SK-N-SH (cell line): ENCODE measurements around the gene SRMS. TPM values are rescaled to one million over a fixed set of nuclear protein-coding genes. Genes with fewer than 3 reads are reported as not detected.

Source experiments
- CTCF ChIA-PET: fragments of 300-600, 350-600 bp; formaldehyde crosslinking; extraction: SDS; loops from one replicate; lab custom pipeline; 2021; lab: Yijun Ruan, JAX
- POLR2A ChIA-PET: fragments of 350-600 bp; sonication (Branson Sonifier 250); formaldehyde crosslinking; extraction: SDS; loops from one replicate; lab custom pipeline; 2020; ENCODE audit warnings: antibody characterized with exemption, inconsistent platforms; lab: Yijun Ruan, JAX
- DNase-seq: peaks from one replicate; pipeline ENCODE4 v3.0.0; 2012
- H2AFZ ChIP-seq: fragments of 200-600 bp; sonication (generic); 2 replicates; pipeline ENCODE4 v1.8.1; 2016; ENCODE audit warnings: antibody characterized with exemption, mild to moderate bottlenecking, low read depth
- H3F3A ChIP-seq: fragments of 200-600 bp; sonication (generic); replicated peaks from 2 replicates; pipeline ENCODE3; 2016; ENCODE audit warnings: antibody characterized with exemption, mild to moderate bottlenecking; ENCODE audit not compliant: insufficient read depth
- H3K27ac ChIP-seq, 2 experiments: fragments of 200-500 bp in 1 of 2; fragments of 200-600 bp in 1 of 2; sonication (Bioruptor generic) in 1 of 2; sonication (generic), shearing (Covaris generic) in 1 of 2; 2 replicates each; pipeline versions ENCODE4 v1.5.1 to v1.6.1; 2014 to 2016; ENCODE audit warnings: low read depth in 2 of 2, inconsistent platforms in 1 of 2, low read length in 1 of 2, mild to moderate bottlenecking in 1 of 2, mixed read lengths in 1 of 2
- H3K27me3 ChIP-seq: fragments of 200-600 bp; sonication (generic), shearing (Covaris generic); 2 replicates; pipeline ENCODE4 v1.6.1; 2016; ENCODE audit warnings: mixed run types; ENCODE audit not compliant: insufficient read depth
- H3K36me3 ChIP-seq, 2 experiments: fragments of 200-500 bp in 1 of 2; fragments of 200-600 bp in 1 of 2; sonication (Bioruptor generic) in 1 of 2; sonication (generic) in 1 of 2; replicated peaks in 1 of 2; 2 replicates each; pipeline versions ENCODE3 to v1.5.1; 2014 to 2016; ENCODE audit warnings: low read length in 1 of 2, mild to moderate bottlenecking in 1 of 2; ENCODE audit not compliant: insufficient read depth in 2 of 2, control insufficient read depth in 1 of 2
- H3K4me1 ChIP-seq, 2 experiments: fragments of 200-500 bp in 1 of 2; fragments of 200-600 bp in 1 of 2; sonication (Bioruptor generic) in 1 of 2; sonication (generic), shearing (Covaris generic) in 1 of 2; 2 replicates each; pipeline versions ENCODE4 v1.5.1 to v1.6.1; 2014 to 2016; ENCODE audit warnings: low read depth in 1 of 2, low read length in 1 of 2, mixed run types in 1 of 2; ENCODE audit not compliant: insufficient read depth in 2 of 2, control insufficient read depth in 1 of 2
- H3K4me2 ChIP-seq: fragments of 200-600 bp; sonication (generic), shearing (Covaris generic); 2 replicates; pipeline ENCODE4 v1.6.1; 2017; ENCODE audit warnings: mixed run types
- H3K4me3 ChIP-seq, 2 experiments: fragments of 200-500 bp in 1 of 2; fragments of 200-600 bp in 1 of 2; sonication (Bioruptor generic) in 1 of 2; sonication (generic), shearing (Covaris generic) in 1 of 2; 2 replicates each; pipeline versions ENCODE4 v1.5.1 to v1.8.1; 2014 to 2016; ENCODE audit warnings: low read depth in 2 of 2, inconsistent platforms in 1 of 2, low read length in 1 of 2, mild to moderate bottlenecking in 1 of 2, mixed read lengths in 1 of 2, moderate library complexity in 1 of 2
- H3K79me2 ChIP-seq: fragments of 200-600 bp; sonication (generic); 2 replicates; pipeline ENCODE4 v1.8.1; 2017; ENCODE audit warnings: mild to moderate bottlenecking; ENCODE audit not compliant: insufficient read depth
- H3K9ac ChIP-seq: fragments of 200-600 bp; sonication (generic); 2 replicates; pipeline ENCODE4 v1.6.1; 2017; ENCODE audit warnings: mixed run types
- H3K9me2 ChIP-seq: fragments of 200-600 bp; sonication (generic); 2 replicates; pipeline ENCODE4 v1.6.1; 2017; ENCODE audit warnings: mixed run types
- H3K9me3 ChIP-seq: fragments of 200-600 bp; sonication (generic); 2 replicates; pipeline ENCODE4 v1.6.1; 2017; ENCODE audit warnings: mixed run types, mild to moderate bottlenecking, moderate library complexity
- H4K20me1 ChIP-seq: fragments of 200-600 bp; sonication (generic); 2 replicates; pipeline ENCODE4 v1.6.1; 2017; ENCODE audit warnings: mild to moderate bottlenecking, mixed run types; ENCODE audit not compliant: insufficient read depth
- FOSL2 ChIP-seq: IDR thresholded peaks from 2 replicates; pipeline ENCODE4 v1.4.0; 2012; ENCODE audit warnings: low read depth, mild to moderate bottlenecking, moderate library complexity, borderline replicate concordance
- FOXJ3 ChIP-seq: sonication (generic); formaldehyde crosslinking; IDR thresholded peaks from 2 replicates; pipeline ENCODE4 v1.5.1; 2020; ENCODE audit warnings: mild to moderate bottlenecking, missing genetic modification reagents
- GABPA ChIP-seq: IDR thresholded peaks from 2 replicates; pipeline ENCODE4 v1.4.0; 2012; ENCODE audit warnings: low read depth, mild to moderate bottlenecking
- JUND ChIP-seq: IDR thresholded peaks from 2 replicates; pipeline ENCODE4 v1.4.0; 2012
- MAX ChIP-seq: IDR thresholded peaks from 2 replicates; pipeline ENCODE4 v1.4.0; 2012; ENCODE audit warnings: low read depth
- NFIC ChIP-seq: IDR thresholded peaks from 2 replicates; pipeline ENCODE4 v1.4.0; 2012; ENCODE audit warnings: borderline replicate concordance
- POLR2AphosphoS5 ChIP-seq: IDR thresholded peaks from 2 replicates; pipeline ENCODE4 v1.6.1; 2012; ENCODE audit warnings: low read depth, low read length
- RAD21 ChIP-seq: IDR thresholded peaks from 2 replicates; pipeline ENCODE4 v1.6.1; 2012; ENCODE audit warnings: mild to moderate bottlenecking, low read length
- RCOR1 ChIP-seq: fragments of 150-350 bp; IDR thresholded peaks from 2 replicates; pipeline ENCODE4 v1.6.1; 2017; ENCODE audit warnings: antibody characterized with exemption, low read length
- REST ChIP-seq: IDR thresholded peaks from 2 replicates; pipeline ENCODE4 v1.6.1; 2012; ENCODE audit warnings: mild to moderate bottlenecking, low read depth, low read length, moderate library complexity
- RXRA ChIP-seq: IDR thresholded peaks from 2 replicates; pipeline ENCODE4 v1.4.0; 2012; ENCODE audit warnings: low read depth, mild to moderate bottlenecking, borderline replicate concordance
- TAF1 ChIP-seq: IDR thresholded peaks from 2 replicates; pipeline ENCODE4 v1.6.1; 2012; ENCODE audit warnings: low read depth, mild to moderate bottlenecking, low read length, moderate library complexity, borderline replicate concordance
- USF1 ChIP-seq: IDR thresholded peaks from 2 replicates; pipeline ENCODE4 v1.4.0; 2012; ENCODE audit warnings: low read depth, borderline replicate concordance
- USF2 ChIP-seq: fragments of 150-350 bp; IDR thresholded peaks from 2 replicates; pipeline ENCODE4 v1.6.1; 2017; ENCODE audit warnings: antibody characterized with exemption, low read length, low read depth, borderline replicate concordance
- YY1 ChIP-seq: IDR thresholded peaks from 2 replicates; pipeline ENCODE4 v1.4.0; 2012; ENCODE audit warnings: low read depth, mild to moderate bottlenecking
- ZBTB33 ChIP-seq: IDR thresholded peaks from 2 replicates; pipeline ENCODE4 v1.4.0; 2012; ENCODE audit warnings: low read depth, borderline replicate concordance
- WGBS: methylation state at CpG from one replicate; pipeline ENCODE4 v1.1.6; 2017; ENCODE audit warnings: low lambda C conversion rate; 5-methylcytosine and 5-hydroxymethylcytosine counted together
- polyA plus RNA-seq, 3 experiments: library from polyadenylated mRNA; depleted of rRNA; stranded (reverse); fragments of >200 nt; gene quantifications; 2 replicates each; pipeline ENCODE4 v1.2.3, GENCODE V29; 2012

Gene SRMS
- polyA plus RNA-seq, 1 of the 3 experiments (the other 2 are of a cell fraction), result not detected

GRCh38 chr20:63587256-63587655, 39.7 kb upstream of the SRMS start (continued):
- TF ChIP-seq YY1 (no peak), RAD21 (no peak), ZBTB33 (no peak), RXRA (no peak)

- H3K9ac ChIP-seq, result no peak overlapping the region
- DNase-seq, result no peak
- H3K79me2 ChIP-seq, result no peaks in the 10 kb centered on the region
- no peaks in the 10 kb centered on the region for H3K27me3 ChIP-seq
- CTCF ChIA-PET, result no interaction called here
- H3K4me3 ChIP-seq, result no peak overlapping the region
- H3K9me2 ChIP-seq, result no peaks in the 10 kb centered on the region
- H2AFZ ChIP-seq, result no peak overlapping the region
- peaks cover 5% of the 10 kb centered on the region for H3F3A ChIP-seq
- no peak overlapping the region for H3K4me2 ChIP-seq
- TF ChIP-seq USF1, result no peak
- WGBS, result 93% methylated on average over 5 of the region's 17 CpGs
- no peak overlapping the region for H3K27ac ChIP-seq
- POLR2A ChIA-PET, result no interaction called here
- no peaks in the 10 kb centered on the region for H3K4me1 ChIP-seq
- H3K36me3 ChIP-seq, result peaks cover 0 to 10% of the 10 kb centered on the region in 2 experiments
- no peaks in the 10 kb centered on the region for H3K9me3 ChIP-seq
- no peaks in the 10 kb centered on the region for H4K20me1 ChIP-seq
Observed at GRCh38 chr20:63586797-63587196, 39.2 kb upstream of the SRMS start.

- Histone ChIP-seq H3K9me2 (no peaks in the 10 kb centered on the region), H3K79me2 (no peaks in the 10 kb centered on the region), H3K4me1 (peaks cover 0 to 5% of the 10 kb centered on the region in 2 experiments; a peak in 1 of 4 replicates), H3K9me3 (no peaks in the 10 kb centered on the region), H3K9ac (no peak overlapping the region), H3F3A (peaks cover 5% of the 10 kb centered on the region), H3K27ac (no peak overlapping the region), H3K4me3 (no peak overlapping the region), H3K27me3 (no peaks in the 10 kb centered on the region), H4K20me1 (no peaks in the 10 kb centered on the region), H3K4me2 (no peak overlapping the region), H3K36me3 (peaks cover 0 to 7% of the 10 kb centered on the region in 2 experiments), H2AFZ (no peak overlapping the region)
- no peak for DNase-seq
- POLR2A ChIA-PET, result no interaction called here
- 79% methylated on average over 19 of the region's 22 CpGs for WGBS
- CTCF ChIA-PET, result interaction anchor here (1.0 kb wide), 1 partner anchor 9 kb away, joined by 3 read pairs; no protein-coding TSS in a partner anchor
- TF ChIP-seq FOSL2 (no peak), POLR2AphosphoS5 (no peak), NFIC (no peak), FOXJ3 (CRISPR knock-in tag) (no peak), GABPA (no peak), YY1 (no peak), REST (no peak), TAF1 (no peak), JUND (no peak), RCOR1 (no peak), USF2 (no peak), MAX (no peak)
Observed at GRCh38 chr20:63585616-63586565, 38.3 kb upstream of the SRMS start.
